SK-N-SH treated with all-trans-retinoic acid at 6 μM for 48 hours (cell line): ENCODE measurements around the gene PBX1.

Source experiments
- ARNTL ChIP-seq: fragments of 450-650 bp; formaldehyde crosslinking; IDR thresholded peaks from 2 replicates; pipeline ENCODE4 v1.5.0; 2020; ENCODE audit warnings: low read depth, mild to moderate bottlenecking, moderate library complexity, borderline replicate concordance
- BACH2 ChIP-seq: fragments of 250-450 bp; sonication (Bioruptor Pico); IDR thresholded peaks from 2 replicates; pipeline ENCODE4 v1.9.0; 2021; ENCODE audit warnings: mild to moderate bottlenecking, borderline replicate concordance
- ESRRG ChIP-seq: fragments of 250-450 bp; sonication (Bioruptor Pico); IDR thresholded peaks from 2 replicates; pipeline ENCODE4 v1.6.1; 2021; ENCODE audit warnings: mild to moderate bottlenecking
- PPARA ChIP-seq: fragments of 250-450 bp; sonication (Bioruptor Pico); IDR thresholded peaks from 2 replicates; pipeline ENCODE4 v1.5.0; 2020; ENCODE audit warnings: mild to moderate bottlenecking, borderline replicate concordance
- SNAI2 ChIP-seq: fragments of 250-450 bp; sonication (Bioruptor Pico); IDR thresholded peaks from 2 replicates; pipeline ENCODE4 v1.5.0; 2020; ENCODE audit warnings: mild to moderate bottlenecking, moderate library complexity
- TCF4 ChIP-seq: fragments of 250-450 bp; sonication (Bioruptor Pico); IDR thresholded peaks from 2 replicates; pipeline ENCODE4 v1.8.0; 2021; ENCODE audit warnings: mild to moderate bottlenecking, moderate library complexity, borderline replicate concordance
- ZFP3 ChIP-seq: fragments of 250-450 bp; sonication (Bioruptor Pico); IDR thresholded peaks from 2 replicates; pipeline ENCODE4 v1.5.0; 2020; ENCODE audit warnings: mild to moderate bottlenecking, moderate library complexity
- ZNF8 ChIP-seq: fragments of 450-650 bp; formaldehyde crosslinking; IDR thresholded peaks from 2 replicates; pipeline ENCODE4 v1.5.0; 2020; ENCODE audit warnings: mild to moderate bottlenecking, moderate library complexity
- TF ChIP-seq, protein P1 (sequence below): fragments of 250-450 bp; sonication (Bioruptor Pico); IDR thresholded peaks from 2 replicates; pipeline ENCODE4 v1.5.1; 2020; ENCODE audit warnings: low read depth, mild to moderate bottlenecking, moderate library complexity
- TF ChIP-seq, protein P2 (sequence below): fragments of 250-450 bp; sonication (Bioruptor Pico); IDR thresholded peaks from 2 replicates; pipeline ENCODE4 v1.8.0; 2020; ENCODE audit warnings: mild to moderate bottlenecking, moderate library complexity, borderline replicate concordance
- TF ChIP-seq, protein P3 (sequence below): fragments of 250-450 bp; sonication (Bioruptor Pico); IDR thresholded peaks from 2 replicates; pipeline ENCODE4 v1.8.0; 2021; ENCODE audit warnings: low read depth, mild to moderate bottlenecking, moderate library complexity, borderline replicate concordance
- TF ChIP-seq, protein P4 (sequence below): fragments of 250-450 bp; sonication (Bioruptor Pico); IDR thresholded peaks from 2 replicates; pipeline ENCODE4 v1.5.0; 2020; ENCODE audit warnings: mild to moderate bottlenecking, moderate library complexity

DNA sequence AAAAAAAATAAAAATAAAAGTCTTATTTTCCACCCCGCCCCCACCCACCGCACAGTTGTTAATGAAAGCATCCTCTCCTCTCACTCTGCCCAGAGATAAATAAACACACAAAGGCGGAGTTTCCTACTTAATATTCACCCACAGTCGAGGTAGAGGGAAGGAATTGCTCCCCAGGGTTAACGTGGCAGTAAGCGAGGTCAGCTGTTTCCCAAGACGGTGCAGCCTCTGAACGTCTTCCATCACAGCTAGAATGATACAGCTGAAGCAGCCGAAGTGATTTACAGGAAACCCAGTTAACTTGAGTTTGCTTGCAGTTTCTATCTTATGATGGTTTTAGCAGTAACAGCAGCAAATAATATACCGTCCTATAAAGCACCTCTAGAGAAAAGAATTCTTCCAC is 283.9 kb downstream of the PBX1 start:
- TF ChIP-seq, protein P1, sequence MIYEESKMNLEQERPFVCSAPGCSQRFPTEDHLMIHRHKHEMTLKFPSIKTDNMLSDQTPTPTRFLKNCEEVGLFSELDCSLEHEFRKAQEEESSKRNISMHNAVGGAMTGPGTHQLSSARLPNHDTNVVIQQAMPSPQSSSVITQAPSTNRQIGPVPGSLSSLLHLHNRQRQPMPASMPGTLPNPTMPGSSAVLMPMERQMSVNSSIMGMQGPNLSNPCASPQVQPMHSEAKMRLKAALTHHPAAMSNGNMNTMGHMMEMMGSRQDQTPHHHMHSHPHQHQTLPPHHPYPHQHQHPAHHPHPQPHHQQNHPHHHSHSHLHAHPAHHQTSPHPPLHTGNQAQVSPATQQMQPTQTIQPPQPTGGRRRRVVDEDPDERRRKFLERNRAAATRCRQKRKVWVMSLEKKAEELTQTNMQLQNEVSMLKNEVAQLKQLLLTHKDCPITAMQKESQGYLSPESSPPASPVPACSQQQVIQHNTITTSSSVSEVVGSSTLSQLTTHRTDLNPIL (CRISPR knock-in tag): no peak
- TF ChIP-seq TCF4 (no peak), ESRRG (no peak), ARNTL (CRISPR knock-in tag) (no peak), ZFP3 (no peak), ZNF8 (CRISPR knock-in tag) (no peak), BACH2 (CRISPR knock-in tag) (no peak), SNAI2 (CRISPR knock-in tag) (no peak), PPARA (CRISPR knock-in tag) (no peak)
- TF ChIP-seq, protein P2, sequence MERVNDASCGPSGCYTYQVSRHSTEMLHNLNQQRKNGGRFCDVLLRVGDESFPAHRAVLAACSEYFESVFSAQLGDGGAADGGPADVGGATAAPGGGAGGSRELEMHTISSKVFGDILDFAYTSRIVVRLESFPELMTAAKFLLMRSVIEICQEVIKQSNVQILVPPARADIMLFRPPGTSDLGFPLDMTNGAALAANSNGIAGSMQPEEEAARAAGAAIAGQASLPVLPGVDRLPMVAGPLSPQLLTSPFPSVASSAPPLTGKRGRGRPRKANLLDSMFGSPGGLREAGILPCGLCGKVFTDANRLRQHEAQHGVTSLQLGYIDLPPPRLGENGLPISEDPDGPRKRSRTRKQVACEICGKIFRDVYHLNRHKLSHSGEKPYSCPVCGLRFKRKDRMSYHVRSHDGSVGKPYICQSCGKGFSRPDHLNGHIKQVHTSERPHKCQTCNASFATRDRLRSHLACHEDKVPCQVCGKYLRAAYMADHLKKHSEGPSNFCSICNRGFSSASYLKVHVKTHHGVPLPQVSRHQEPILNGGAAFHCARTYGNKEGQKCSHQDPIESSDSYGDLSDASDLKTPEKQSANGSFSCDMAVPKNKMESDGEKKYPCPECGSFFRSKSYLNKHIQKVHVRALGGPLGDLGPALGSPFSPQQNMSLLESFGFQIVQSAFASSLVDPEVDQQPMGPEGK (CRISPR knock-in tag): no peak
- TF ChIP-seq, protein P3, sequence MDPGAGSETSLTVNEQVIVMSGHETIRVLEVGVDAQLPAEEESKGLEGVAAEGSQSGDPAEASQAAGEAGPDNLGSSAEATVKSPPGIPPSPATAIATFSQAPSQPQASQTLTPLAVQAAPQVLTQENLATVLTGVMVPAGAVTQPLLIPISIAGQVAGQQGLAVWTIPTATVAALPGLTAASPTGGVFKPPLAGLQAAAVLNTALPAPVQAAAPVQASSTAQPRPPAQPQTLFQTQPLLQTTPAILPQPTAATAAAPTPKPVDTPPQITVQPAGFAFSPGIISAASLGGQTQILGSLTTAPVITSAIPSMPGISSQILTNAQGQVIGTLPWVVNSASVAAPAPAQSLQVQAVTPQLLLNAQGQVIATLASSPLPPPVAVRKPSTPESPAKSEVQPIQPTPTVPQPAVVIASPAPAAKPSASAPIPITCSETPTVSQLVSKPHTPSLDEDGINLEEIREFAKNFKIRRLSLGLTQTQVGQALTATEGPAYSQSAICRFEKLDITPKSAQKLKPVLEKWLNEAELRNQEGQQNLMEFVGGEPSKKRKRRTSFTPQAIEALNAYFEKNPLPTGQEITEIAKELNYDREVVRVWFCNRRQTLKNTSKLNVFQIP (CRISPR knock-in tag): no peak
- TF ChIP-seq, protein P4, sequence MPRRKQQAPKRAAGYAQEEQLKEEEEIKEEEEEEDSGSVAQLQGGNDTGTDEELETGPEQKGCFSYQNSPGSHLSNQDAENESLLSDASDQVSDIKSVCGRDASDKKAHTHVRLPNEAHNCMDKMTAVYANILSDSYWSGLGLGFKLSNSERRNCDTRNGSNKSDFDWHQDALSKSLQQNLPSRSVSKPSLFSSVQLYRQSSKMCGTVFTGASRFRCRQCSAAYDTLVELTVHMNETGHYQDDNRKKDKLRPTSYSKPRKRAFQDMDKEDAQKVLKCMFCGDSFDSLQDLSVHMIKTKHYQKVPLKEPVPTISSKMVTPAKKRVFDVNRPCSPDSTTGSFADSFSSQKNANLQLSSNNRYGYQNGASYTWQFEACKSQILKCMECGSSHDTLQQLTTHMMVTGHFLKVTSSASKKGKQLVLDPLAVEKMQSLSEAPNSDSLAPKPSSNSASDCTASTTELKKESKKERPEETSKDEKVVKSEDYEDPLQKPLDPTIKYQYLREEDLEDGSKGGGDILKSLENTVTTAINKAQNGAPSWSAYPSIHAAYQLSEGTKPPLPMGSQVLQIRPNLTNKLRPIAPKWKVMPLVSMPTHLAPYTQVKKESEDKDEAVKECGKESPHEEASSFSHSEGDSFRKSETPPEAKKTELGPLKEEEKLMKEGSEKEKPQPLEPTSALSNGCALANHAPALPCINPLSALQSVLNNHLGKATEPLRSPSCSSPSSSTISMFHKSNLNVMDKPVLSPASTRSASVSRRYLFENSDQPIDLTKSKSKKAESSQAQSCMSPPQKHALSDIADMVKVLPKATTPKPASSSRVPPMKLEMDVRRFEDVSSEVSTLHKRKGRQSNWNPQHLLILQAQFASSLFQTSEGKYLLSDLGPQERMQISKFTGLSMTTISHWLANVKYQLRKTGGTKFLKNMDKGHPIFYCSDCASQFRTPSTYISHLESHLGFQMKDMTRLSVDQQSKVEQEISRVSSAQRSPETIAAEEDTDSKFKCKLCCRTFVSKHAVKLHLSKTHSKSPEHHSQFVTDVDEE (CRISPR knock-in tag): no peak
